GM12873 (cell line): Measurements from ENCODE around the gene REST.

Experiments used
- TF ChIP-seq, protein P1 (sequence below): IDR thresholded peaks from 2 replicates; pipeline ENCODE4 v1.5.1; 2012; ENCODE audit warnings: low read depth, mild to moderate bottlenecking, moderate library complexity, low read length, control low read depth; ENCODE audit not compliant: insufficient read depth; ENCODE audit errors: missing control alignments

REST gene

DNA sequence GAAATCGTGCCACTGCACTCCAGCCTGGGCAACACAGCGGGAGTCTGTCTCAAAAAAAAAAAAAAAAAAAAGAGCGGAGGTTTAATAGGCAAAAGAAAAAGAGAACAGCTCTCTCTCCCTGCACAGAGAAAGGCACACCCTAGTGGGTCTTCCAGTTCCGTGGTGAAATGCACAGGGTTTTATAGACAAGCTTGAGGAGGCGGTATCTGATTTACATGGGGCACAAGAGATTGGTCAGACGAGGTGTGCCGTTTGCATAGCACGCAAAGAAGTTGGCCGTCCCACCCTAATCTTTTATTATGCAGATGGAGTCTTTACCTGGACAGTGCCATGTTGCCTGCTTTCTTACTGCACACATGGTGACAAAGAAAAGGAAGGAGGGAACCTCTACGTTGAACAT is 33.5 kb upstream of the REST start:
- TF ChIP-seq, protein P1, sequence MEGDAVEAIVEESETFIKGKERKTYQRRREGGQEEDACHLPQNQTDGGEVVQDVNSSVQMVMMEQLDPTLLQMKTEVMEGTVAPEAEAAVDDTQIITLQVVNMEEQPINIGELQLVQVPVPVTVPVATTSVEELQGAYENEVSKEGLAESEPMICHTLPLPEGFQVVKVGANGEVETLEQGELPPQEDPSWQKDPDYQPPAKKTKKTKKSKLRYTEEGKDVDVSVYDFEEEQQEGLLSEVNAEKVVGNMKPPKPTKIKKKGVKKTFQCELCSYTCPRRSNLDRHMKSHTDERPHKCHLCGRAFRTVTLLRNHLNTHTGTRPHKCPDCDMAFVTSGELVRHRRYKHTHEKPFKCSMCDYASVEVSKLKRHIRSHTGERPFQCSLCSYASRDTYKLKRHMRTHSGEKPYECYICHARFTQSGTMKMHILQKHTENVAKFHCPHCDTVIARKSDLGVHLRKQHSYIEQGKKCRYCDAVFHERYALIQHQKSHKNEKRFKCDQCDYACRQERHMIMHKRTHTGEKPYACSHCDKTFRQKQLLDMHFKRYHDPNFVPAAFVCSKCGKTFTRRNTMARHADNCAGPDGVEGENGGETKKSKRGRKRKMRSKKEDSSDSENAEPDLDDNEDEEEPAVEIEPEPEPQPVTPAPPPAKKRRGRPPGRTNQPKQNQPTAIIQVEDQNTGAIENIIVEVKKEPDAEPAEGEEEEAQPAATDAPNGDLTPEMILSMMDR: no peak

DNA sequence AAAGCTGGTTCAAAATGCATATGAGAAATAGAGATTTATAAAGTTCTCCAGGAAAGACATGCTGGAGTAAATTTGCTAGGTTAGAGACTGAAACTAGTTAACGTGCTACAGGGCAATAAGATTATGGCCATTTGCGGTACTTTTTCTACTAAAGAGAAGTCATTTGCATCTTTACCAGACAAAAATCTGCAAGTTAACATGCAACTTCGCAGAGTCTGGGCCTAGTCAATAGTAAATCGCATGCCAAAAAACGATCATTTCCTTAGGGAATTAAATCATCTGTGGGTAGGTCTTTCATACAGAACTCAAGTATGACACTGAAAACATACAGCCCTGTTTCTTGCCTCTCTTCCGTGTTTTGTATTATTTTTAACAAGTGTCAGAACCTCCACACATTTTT is 32.8 kb upstream of the REST start:
- TF ChIP-seq, protein P1: no peak

DNA sequence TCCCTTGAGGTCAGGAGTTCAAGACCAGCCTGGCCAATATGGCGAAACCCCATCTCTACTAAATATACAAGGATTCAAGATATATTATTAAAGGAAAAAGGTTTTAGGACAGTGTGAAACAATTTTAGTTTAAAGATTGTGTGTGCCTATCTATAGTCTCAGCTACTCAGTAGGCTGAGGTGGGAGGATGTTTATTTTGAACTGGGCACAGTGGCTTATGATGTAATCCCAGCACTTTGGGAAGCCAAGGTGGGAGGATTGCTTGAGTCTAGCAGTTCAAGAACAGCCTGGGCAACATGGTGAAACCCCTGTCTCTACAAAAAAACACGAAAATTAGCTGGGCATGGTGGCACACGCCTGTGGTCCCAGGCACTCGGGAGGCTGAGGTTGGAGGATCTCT is 31.4 kb upstream of the REST start:
- TF ChIP-seq, protein P1: no peak

DNA sequence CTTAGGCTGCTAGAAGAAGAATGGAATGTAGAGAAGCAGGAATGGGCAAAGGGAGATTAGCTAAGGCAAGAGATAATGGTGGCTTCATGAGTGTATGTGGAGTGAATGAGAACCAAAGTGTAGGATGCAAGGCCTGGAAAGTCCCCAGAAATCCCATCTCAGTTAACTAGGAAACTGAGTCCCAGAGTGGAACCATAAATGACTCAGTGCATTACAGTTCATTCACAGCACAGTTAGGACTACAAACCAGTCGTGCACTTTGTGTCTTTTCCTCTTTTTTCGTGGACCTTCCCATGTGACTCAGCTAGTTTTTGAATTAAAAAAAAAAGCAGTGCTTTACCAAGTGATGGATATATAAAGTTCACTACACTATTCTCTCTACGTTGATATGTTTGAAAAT is 27.7 kb upstream of the REST start:
- TF ChIP-seq, protein P1: no peak

DNA sequence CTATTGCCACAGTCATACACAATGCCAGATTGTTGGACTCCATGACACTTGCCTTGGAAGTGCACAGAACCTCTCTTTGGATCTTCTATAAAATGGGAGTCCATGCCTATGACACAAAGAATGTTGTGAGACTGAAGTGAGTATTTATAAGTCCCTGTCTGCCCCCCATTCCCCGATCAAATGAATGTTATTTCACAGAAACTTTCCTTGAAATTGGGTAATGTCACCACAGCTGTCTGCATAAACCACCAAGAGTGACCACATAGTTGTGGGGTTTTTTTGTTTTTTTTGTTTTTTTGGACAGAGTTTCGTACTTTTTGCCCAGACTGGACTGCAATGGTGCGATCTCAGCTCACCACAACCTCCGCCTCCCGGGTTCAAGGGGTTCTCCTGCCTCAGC is 27.1 kb upstream of the REST start:
- TF ChIP-seq, protein P1: no peak

DNA sequence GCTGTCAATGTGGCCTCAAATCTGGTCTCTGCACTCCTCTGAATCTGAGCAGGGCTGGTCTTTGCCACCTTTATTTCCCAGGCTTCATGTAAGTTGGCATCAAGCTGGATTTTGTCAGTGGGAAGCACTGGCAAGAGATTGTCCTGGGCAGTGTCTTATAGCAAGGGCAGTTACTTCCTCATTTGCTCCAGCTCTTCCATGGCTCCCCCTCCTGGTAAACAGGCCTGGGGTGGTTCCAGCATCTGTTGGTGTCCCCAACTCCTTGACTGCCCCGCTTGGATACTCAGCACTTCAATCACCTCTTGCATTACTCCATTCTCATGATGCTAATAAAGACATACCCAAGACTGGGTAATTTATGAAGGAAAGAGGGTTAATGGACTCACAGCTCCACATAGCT is 15.0 kb upstream of the REST start:
- TF ChIP-seq, protein P1: no peak

DNA sequence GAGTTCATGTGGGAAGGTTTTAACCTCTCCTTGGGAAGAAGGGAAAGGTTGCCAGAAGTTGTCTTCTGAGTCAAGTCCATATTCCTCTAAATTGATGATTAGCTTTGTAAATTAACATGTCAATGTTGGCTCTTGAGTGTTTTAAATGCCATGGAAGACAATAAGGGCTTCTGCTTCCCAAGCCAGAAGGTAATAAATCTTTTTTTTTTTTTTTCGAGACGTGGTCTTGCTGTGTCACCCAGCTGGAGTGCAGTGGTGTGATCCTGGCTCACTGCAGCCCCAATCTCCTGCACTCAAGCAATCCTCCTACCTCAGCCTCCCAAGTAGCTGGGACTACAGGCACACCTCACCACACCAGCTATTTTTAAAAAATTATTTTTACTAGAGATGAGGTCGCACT is 5.0 kb upstream of the REST start:
- TF ChIP-seq, protein P1: no peak
